ENCODE measurements around the gene TP53I3.
"Not testable (repeated sequence)": the region's sequence is repeated elsewhere in the genome, so short reads cannot be mapped to it uniquely, and the experiment has no call there.

TP53I3 gene

GRCh38 chr2:24095171-24095677 lies 10.6 kb upstream of the TP53I3 start:
- not testable (repeated sequence) for DNase-seq

DNA sequence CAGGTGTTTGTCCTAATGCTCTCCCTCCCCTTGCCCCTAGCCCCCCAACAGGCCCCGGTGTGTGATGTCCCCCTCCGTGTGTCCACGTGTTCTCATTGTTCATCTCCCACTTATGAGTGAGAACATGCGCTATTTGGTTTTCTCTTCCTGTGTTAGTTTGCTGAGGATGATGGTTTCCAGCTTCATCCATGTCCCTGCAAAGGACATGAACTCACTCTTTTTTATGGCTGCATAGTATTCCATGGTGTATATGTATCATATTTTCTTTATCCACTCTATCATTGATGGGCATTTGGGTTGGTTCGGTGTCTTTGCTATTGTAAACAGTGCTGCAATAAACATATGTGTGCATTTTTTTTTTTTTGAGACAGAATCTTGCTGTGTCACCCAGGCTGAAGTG lies 8.6 kb upstream of the TP53I3 start:
- not testable (repeated sequence) for DNase-seq

DNA sequence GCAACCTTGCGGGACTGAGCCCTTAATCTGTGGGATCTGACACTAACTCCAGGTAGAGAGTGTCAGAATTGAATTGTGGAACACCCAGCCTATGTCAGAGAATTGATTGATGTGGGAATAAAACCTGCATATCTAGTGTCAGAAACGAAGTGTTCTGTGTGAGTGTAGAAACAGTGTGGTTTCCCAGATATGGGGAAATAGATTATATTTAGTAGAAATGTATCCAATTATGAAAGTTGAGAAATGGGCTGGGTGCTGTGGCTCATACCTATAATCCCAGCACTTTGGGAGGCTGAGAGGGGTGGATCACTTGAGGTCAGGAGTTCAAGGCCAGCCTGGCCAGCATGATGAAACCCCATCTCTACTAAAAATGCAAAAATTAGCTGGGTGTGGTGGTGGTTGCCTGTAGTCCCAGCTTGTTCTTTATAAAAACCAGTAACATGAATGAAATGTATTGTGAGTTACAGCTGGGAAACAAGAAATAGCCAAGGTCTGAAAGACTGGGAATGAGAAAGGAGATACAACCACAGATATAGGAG lies 4.3 kb upstream of the TP53I3 start:
- DNase-seq, result no peak

GRCh38 chr2:24087032-24087431 lies 2.4 kb upstream of the TP53I3 start:
- no peak for DNase-seq

DNA sequence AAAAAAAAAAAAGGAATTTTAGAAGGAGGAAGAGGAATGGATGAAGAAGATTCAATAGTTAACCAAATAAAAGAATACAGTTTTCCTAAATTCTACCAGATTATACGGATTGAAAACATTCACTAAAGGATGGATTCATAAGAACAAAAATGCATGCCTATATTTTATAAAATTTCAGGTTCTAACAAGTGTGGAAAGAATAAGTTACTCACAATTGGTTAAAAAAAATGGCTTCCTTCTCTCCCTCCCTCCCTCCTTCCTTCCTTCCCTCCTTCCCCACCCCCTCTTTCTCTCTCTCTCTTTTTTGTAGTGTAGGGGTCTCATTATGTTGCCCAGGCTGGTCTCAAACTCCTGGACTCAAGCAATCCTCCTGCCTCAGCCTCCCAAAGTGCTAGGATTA lies 1.6 kb upstream of the TP53I3 start:
- DNase-seq, result no peak

DNA sequence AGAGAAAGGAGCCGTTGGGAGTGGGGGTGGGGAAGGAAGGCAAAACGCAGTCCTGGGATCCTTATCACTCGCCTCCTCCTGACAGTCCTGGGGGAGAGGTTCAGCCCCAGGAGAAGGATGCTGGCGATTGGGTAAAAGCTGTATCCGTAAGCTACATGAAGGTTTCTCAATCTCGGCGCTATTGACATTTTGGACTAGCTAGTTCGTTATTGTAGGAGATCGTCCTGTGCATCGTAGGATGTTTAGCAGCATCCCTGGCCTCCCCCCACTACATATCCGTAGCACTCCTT lies 511 bp upstream of the TP53I3 start:
- DNase-seq, result no peak

DNA sequence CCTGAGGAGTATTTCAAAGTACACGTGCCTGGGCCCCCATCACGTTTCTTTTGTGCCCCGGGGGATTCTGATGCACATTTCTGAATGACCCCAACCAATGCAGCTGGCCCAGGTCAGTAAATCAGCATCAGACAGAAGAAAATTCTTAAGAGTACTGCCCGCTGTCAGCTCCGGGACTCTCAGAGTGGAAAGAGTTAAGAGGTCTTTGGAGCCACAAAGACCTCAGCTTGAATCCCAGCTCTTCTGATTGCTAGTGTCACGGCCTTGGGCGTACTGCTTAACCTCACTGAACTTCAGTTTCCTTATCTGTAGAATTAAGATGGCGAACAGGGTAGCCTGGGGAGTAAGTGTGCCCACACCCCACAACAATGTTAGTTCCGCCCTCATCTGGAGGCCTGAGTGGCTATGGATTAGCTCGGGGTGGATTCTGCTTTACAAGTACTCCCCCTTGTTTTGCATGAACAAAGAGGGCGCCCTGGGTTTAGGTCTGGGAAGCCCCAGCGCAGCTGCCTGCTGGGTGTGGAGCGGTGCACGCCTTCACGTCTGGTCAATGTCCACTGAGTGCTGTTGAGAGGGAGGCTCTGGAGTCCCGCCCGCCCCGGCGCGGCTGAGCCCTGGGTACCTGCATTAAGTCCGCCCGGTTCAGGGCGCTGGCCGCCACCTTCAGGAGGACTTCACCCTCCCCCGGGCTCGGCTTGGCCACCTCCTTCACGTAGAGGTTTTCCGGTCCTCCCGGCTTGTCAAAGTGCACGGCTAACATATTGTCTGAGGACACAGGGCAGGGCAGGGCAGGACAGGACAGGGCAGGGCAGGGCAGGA lies 858 bp downstream of the TP53I3 start:
- peak; percentile 37 for DNase-seq

GRCh38 chr2:24082787-24083566 lies 1.7 kb downstream of the TP53I3 start:
- DNase-seq, result no peak

GRCh38 chr2:24080701-24081100 lies 3.9 kb downstream of the TP53I3 start:
- DNase-seq, result peak; percentile 10

DNA sequence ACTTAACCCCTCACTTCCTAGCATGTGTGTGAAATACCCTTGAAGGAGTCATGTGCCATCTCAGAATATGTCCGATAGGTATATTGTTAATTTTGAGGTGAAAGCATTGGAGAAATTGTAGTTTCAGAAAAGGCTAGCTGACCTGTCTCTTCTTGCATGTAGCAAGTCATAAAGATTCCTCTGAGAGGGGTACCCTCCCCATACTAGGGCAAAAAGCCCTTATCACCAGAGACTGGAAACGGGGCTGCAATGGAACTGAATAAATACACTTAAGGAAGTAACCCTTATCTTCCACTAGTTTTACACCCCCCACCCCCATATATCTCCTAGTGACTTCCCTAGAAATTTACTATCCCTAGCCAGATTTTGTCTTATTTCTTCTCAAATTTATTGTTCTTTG lies 6.8 kb downstream of the TP53I3 start:
- no peak for DNase-seq

DNA sequence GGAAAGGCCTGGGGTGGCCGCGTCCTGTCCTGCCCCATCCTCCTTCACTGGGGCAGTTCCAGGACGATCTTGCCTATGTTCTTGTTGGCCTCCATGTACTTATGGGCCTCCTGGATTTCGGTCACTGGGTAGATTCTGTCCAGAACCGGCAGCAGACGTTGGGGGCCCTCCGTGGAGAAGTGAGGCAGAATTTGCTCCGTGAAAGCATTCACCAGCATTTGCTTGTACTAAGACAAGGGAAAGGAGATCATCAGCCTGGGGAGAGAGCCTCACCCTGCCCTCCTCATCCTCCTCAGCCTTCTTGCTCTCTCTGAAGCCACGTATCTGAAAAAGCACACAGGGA lies 7.1 kb downstream of the TP53I3 start:
- DNase-seq, result no peak

GRCh38 chr2:24076849-24077534 lies 7.6 kb downstream of the TP53I3 start:
- no peak for DNase-seq

GRCh38 chr2:24075915-24076848 lies 8.5 kb downstream of the TP53I3 start, which contains the start of gene SF3B6:
Gene SF3B6, minus strand, starts transcription at chr2:24076326. Its CDS starts 97 bp downstream, at chr2:24076229.
- DNase-seq, result peak; percentile 98

DNA sequence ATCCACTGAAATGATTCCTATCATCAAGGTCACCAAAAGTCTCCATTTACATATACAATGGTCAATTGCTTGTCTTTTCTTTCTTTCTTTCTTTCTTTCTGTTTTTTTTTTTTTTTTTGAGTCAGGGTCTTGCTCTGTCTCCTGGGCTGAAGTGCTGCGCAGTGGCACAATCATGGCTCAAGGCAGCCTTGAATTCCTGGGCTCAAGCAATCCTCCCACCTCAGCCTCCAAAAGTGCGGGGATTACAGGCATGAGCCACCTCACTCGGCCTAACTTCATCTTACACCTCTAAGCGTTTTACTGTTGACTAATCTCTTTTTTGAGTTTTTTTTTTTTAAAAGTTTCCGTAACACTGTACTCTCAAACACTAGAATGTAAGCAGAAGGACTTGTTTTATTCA lies 9.4 kb downstream of the TP53I3 start:
- no peak for DNase-seq

DNA sequence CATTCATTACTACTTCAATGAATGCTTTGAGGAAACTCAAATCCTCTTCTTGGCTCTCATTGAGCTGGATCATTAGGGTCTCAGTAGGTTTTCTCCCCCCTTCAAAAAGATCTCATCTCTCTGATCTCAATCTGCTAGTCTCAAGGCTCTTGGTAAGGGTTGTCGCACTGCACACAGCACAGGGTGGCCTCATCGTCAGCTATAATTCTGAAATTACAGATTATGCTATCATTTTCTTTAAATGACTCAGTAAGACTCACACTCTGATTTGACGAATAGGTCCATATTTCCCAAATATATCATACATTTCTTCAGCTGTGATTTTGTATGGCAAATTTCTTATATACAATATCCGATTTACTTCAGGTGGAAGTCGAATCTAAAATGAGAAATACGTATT lies 10.8 kb downstream of the TP53I3 start:
- DNase-seq, result no peak

GRCh38 chr2:24072259-24072658 lies 12.4 kb downstream of the TP53I3 start:
- no peak for DNase-seq

DNA sequence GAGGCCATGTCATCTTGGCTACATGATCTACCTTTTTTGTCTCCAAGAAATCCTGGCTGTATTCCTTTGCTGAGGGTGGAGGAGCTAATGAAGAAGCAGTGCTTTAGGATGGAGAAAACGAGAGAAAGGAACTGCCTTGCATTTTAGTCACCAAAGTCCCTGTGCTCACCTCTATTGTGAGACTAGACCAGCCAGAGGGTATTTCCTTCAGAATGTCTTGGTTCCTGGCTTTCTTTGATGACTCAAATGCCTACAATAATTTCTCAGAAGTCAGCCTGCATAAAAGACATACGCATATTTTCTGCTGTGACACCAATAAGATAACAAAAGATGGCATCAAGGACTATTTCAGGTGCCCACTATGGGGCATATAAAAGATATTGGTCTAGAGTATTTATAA lies 19.3 kb downstream of the TP53I3 start:
- no peak for DNase-seq

DNA sequence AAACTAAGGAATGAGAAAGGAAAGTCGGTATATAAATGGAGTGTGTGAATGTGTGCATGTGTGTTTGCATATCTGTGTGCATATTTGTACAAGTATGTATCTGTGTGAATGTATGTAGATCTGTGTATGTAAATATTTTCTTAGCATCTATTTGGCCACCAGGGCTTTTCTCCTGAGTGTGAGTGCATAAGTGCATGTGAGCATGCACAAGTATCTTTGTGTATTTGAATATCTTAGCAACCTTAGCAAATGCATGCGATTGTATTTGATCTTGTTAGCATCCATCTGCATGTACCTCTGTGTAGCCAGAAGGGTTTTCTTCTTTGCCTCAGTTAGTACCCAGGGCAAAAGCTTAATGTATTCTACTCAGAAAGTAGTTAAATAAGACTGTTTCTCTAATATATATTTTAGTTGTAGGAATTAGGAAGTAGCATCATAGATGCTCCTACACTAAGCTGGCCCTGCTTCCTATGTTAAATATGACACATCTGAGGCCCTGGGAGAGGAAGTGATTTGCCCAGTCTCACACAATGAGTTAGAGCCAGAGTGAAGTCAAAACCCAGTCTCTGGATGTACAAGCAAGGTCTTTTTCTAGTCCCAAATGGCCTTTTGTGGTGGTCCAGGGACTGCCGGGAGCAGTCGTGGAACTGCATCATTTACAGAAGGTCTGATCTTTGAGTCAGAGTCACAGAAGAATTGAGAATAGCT lies 25.9 kb downstream of the TP53I3 start:
- DNase-seq, result no peak

DNA sequence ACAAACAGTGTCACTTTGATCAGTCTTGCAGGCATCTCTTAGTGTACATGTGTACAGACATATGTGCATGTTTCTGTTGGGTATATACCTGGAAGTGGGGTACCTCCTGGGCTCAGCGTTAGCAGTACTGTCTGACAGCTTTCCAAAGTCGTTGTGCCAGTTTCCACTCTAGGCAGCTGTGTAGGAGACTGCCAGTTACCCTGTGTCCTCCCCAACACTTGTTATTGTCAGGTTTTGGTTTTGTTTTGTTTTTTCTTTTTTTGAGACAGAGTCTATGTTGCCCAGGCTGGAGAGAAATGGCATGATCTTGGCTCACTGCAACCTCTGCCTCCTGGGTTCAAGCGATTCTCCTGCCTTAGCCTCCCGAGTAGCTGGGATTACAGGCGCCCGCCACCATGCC lies 28.9 kb downstream of the TP53I3 start:
- DNase-seq, result no peak

DNA sequence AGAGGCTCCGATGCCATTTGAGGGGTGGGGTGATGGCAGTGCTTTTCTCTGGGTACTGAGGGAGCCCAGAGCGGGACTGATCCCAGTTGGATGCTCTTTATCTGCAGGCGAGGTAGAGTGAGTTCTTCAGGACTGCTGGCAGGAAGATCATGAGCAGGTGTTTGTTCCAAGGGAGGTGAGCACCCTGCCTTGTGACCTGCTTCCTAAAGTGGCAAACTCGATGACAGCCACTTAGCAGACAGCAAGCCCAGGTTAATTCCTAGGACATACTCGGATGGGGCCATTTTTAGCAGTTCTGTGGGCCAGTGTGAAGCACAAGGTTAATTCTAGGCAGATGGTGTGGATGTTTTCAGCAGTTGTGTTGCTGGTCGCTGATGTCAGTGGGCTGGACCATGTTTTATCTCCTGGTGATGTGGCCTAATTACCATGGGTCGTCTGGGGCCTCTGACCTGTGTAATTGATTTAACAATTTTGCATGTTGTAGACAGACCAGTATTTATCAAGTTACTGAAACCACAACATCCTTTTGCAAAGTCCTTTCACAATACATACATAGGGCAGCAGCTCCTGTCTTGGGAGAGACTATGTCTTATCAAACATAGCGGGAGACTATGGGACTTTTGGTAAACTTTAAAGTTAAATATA lies 30.1 kb downstream of the TP53I3 start:
- DNase-seq, result no peak

GRCh38 chr2:24052951-24053350 lies 31.7 kb downstream of the TP53I3 start:
- DNase-seq, result no peak

Data from NCI-H1092 (cell line).